ENCODE results near the gene EEPD1. TPM values are rescaled to one million over a fixed set of nuclear protein-coding genes. Genes with fewer than 3 reads are reported as not detected.
A peak's percentile ranks its signal among the peaks of the same experiment; 100 is the strongest.

Gene EEPD1
- total RNA-seq, 1 donor from 2014 or later, result 9.9 TPM

- no peak for DNase-seq
- Histone ChIP-seq H3K27me3 (no peaks in the 10 kb centered on the region), H3K27ac (no peak overlapping the region), H3K9me3 (no peaks in the 10 kb centered on the region), H3K4me1 (no peaks in the 10 kb centered on the region), H3K4me3 (no peak overlapping the region), H3K36me3 (no peaks in the 10 kb centered on the region)
- no peak for TF ChIP-seq CTCF (IDR thresholded peaks at IDR 0.05)
- ATAC-seq, result peak; percentile 17
- intact Hi-C loops (cut with DNase I), result no loop called here
Measured at GRCh38 chr7:36214608-36215456, 61.8 kb downstream of the EEPD1 start.

GRCh38 chr7:36215457-36215765, 62.4 kb downstream of the EEPD1 start:
- ATAC-seq (no peak), DNase-seq (no peak)
- intact Hi-C loops (cut with DNase I), result no loop called here
- no peaks in the 10 kb centered on the region for H3K36me3 ChIP-seq
- no peaks in the 10 kb centered on the region for H3K27me3 ChIP-seq
- no peak overlapping the region for H3K4me3 ChIP-seq
- no peak overlapping the region for H3K27ac ChIP-seq
- no peak for TF ChIP-seq CTCF (IDR thresholded peaks at IDR 0.05)
- H3K9me3 ChIP-seq, result no peaks in the 10 kb centered on the region
- H3K4me1 ChIP-seq, result no peaks in the 10 kb centered on the region

- H3K4me1 ChIP-seq, result no peaks in the 10 kb centered on the region
- H3K4me3 ChIP-seq, result no peak overlapping the region
- H3K27ac ChIP-seq, result no peak overlapping the region
- no peak for ATAC-seq
- no peaks in the 10 kb centered on the region for H3K27me3 ChIP-seq
- DNase-seq, result no peak
- H3K9me3 ChIP-seq, result no peaks in the 10 kb centered on the region
- no peak for TF ChIP-seq CTCF (IDR thresholded peaks at IDR 0.05)
- intact Hi-C loops (cut with DNase I), result no loop called here
- H3K36me3 ChIP-seq, result no peaks in the 10 kb centered on the region
Measured at GRCh38 chr7:36216063-36216684, 63.1 kb downstream of the EEPD1 start.

- DNase-seq, result no peak
- no peak overlapping the region for H3K4me3 ChIP-seq
- ATAC-seq, result no peak
- H3K27me3 ChIP-seq, result no peaks in the 10 kb centered on the region
- H3K27ac ChIP-seq, result no peak overlapping the region
- H3K36me3 ChIP-seq, result no peaks in the 10 kb centered on the region
- TF ChIP-seq CTCF (IDR thresholded peaks at IDR 0.05), result no peak
- no peaks in the 10 kb centered on the region for H3K4me1 ChIP-seq
- intact Hi-C loops (cut with DNase I), result no loop called here
- H3K9me3 ChIP-seq, result no peaks in the 10 kb centered on the region
Measured at GRCh38 chr7:36217211-36217960, 64.3 kb downstream of the EEPD1 start.

- DNase-seq (no peak), ATAC-seq (no peak)
- H3K9me3 ChIP-seq, result no peaks in the 10 kb centered on the region
- H3K4me3 ChIP-seq, result no peak overlapping the region
- intact Hi-C loops (cut with DNase I), result no loop called here
- no peaks in the 10 kb centered on the region for H3K27me3 ChIP-seq
- H3K4me1 ChIP-seq, result no peaks in the 10 kb centered on the region
- H3K36me3 ChIP-seq, result no peaks in the 10 kb centered on the region
- no peak overlapping the region for H3K27ac ChIP-seq
- no peak for TF ChIP-seq CTCF (IDR thresholded peaks at IDR 0.05)
Measured at GRCh38 chr7:36217961-36218284, 64.9 kb downstream of the EEPD1 start.

Measured in upper lobe of right lung (tissue), 1 donor.